ENCODE results near the gene CLDN3. TPM values are rescaled to one million over a fixed set of nuclear protein-coding genes. Genes with fewer than 3 reads are reported as not detected.

Gene CLDN3
- polyA plus RNA-seq, 2 of the 4 experiments (the other 2 are of a cell fraction): 1.7 to 2.0 TPM

DNA sequence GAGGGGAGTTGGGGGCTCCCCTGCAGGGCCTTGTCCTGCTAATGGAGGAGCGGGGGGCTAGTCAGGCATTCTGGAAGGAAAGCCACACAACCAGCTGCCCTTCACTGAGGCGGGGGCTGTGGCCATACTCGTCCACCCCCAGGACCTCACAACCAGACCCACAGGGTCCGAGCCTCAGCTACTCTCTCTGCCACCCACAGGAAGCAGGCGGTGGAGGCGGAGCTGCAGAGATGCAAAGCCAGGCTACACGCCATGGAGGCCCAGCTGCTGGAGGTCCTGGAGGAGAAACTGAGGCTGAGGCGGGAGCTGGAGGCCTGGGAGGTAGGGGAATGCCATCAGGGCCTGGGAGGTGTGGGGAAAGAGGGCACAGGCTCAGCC lies 34.6 kb downstream of the CLDN3 start:
- WGBS (ENCODE audit: missing lambda C conversion rate): 90% methylated on average over 8 of the region's 8 CpGs
- peaks cover 14% of the 10 kb centered on the region for H3K4me1 ChIP-seq
- no peak overlapping the region; the same call in 1 of the 3 replicates for H3K4me2 ChIP-seq
- CTCF ChIA-PET: interaction anchor here (0.6 to 12.2 kb wide), 44 partner anchors 10 to 413 kb away, joined by 3 to 273 read pairs (median 6); partner anchors contain the start of genes MLXIPL, STX1A and VPS37D
- DNase-seq (ENCODE audit: low read depth in 1 of 2, low spot score in 1 of 2) (no peak), FAIRE-seq (no peak), ATAC-seq (no peak)
- H3K27ac ChIP-seq: peak overlapping the region in 1 of 2 experiments; percentile 82; a peak in 3 of 6 replicates
- TF ChIP-seq ZNF302 (CRISPR knock-in tag; IDR thresholded peaks at IDR 0.05) (no peak), PHF8 (IDR thresholded peaks at IDR 0.05; ENCODE audit: borderline replicate concordance, low read depth) (no peak), HOXB13 (CRISPR knock-in tag; IDR thresholded peaks at IDR 0.05; ENCODE audit: low read depth) (no peak), ZSCAN20 (CRISPR knock-in tag; IDR thresholded peaks at IDR 0.05) (no peak), RNF2 (IDR thresholded peaks at IDR 0.05; ENCODE audit: borderline replicate concordance, low read depth) (no peak), ESRRA (IDR thresholded peaks at IDR 0.05; ENCODE audit: borderline replicate concordance, low read length) (no peak), POLR2AphosphoS2 (conservative IDR thresholded peaks at IDR 0.05; ENCODE audit: low read length) (no peak), SMC3 (IDR thresholded peaks at IDR 0.05) (no peak), HDAC2 (IDR thresholded peaks at IDR 0.05) (no peak), RARB (CRISPR knock-in tag; IDR thresholded peaks at IDR 0.05) (no peak), JUNB (IDR thresholded peaks at IDR 0.05) (no peak), NR3C1 (IDR thresholded peaks at IDR 0.05) (no peak), KDM1A (IDR thresholded peaks at IDR 0.05; ENCODE audit: low read depth) (no peak)
- TF ChIP-seq, protein P1, sequence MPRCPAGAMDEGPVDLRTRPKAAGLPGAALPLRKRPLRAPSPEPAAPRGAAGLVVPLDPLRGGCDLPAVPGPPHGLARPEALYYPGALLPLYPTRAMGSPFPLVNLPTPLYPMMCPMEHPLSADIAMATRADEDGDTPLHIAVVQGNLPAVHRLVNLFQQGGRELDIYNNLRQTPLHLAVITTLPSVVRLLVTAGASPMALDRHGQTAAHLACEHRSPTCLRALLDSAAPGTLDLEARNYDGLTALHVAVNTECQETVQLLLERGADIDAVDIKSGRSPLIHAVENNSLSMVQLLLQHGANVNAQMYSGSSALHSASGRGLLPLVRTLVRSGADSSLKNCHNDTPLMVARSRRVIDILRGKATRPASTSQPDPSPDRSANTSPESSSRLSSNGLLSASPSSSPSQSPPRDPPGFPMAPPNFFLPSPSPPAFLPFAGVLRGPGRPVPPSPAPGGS (IDR thresholded peaks at IDR 0.05): no peak
- no peak overlapping the region for H3K4me3 ChIP-seq
- POLR2A ChIA-PET: interaction anchor here (1.2 kb wide), 1 partner anchor 169 kb away, joined by 3 read pairs; no protein-coding TSS in a partner anchor
- H3K9me3 ChIP-seq: no peaks in the 10 kb centered on the region

DNA sequence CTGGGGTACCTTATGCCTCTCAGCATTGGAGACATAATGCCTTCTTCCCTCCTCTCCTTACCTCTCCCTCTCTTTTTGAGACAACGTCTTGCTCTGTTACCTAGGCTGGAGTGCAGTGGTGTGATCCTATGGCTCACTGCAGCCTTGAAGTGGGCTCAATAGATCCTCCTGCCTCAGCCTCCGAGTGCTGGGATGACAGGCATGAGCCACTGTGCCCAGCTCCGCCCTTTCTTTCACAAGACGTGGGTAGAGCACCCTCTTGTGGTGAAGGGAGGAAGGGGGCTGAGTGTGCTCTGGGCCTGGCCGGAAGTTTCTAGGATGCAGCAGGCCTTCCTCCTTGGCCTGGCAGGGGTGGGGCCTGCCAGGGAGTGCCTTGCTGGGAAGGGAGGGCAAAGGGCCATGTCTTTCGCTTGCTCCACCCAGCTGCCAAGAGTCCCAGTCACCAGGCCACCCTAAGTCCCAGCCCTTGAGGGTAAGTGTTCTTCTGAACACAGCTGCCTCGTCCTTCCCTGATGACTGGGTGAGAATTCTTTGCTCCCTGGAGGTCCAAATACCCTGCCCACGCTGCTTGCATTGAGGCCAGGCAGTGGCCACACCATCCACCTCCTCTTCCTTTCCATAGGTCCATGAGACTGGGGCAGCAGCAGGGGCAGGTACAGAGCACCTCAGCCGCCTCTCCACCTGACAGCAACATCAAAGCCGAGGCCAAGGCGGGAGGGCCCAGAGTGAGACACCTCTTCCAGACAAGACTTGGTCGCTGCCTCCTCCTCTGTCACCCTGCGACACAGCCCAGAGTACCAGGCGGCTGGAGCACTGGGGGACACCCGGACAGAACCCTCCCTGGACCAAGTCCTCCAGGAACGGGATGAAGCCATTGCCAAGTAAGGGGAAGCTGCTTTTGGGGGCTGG lies 35.2 kb downstream of the CLDN3 start:
- 32% methylated on average over 8 of the region's 16 CpGs for WGBS (ENCODE audit: missing lambda C conversion rate)
- H3K4me3 ChIP-seq: no peak overlapping the region
- peak overlapping the region; percentile 17 for H3K4me2 ChIP-seq
- FAIRE-seq (no peak), ATAC-seq (peak; percentile 74 to 80), DNase-seq (ENCODE audit: low read depth in 1 of 2, low spot score in 1 of 2) (peak; percentile 80 to 94)
- peaks cover 14% of the 10 kb centered on the region for H3K4me1 ChIP-seq
- POLR2A ChIA-PET: interaction anchor here (0.6 to 1.2 kb wide), 3 partner anchors 119 to 169 kb away, joined by 3 read pairs; no protein-coding TSS in a partner anchor
- H3K27ac ChIP-seq: peak overlapping the region; percentile 57 to 82; a peak in 5 of 6 replicates
- CTCF ChIA-PET: interaction anchor here (0.6 to 12.2 kb wide), 74 partner anchors 9 to 562 kb away, joined by 3 to 273 read pairs (median 4); partner anchors contain the start of genes BAZ1B, MLXIPL, STX1A and TBL2
- H3K9me3 ChIP-seq: no peaks in the 10 kb centered on the region
- TF ChIP-seq NR3C1 (IDR thresholded peaks at IDR 0.05) (no peak), HOXB5 (CRISPR knock-in tag; IDR thresholded peaks at IDR 0.05) (no peak), FOSB (CRISPR knock-in tag; IDR thresholded peaks at IDR 0.05) (no peak), FOSL2 (IDR thresholded peaks at IDR 0.05) (no peak), FOSL2 (CRISPR knock-in tag; IDR thresholded peaks at IDR 0.05) (0 out of 2 replicates have a peak, but pooled peaks have one; percentile 30), CEBPB (IDR thresholded peaks at IDR 0.05) (peak in 1 of 2 experiments; percentile 52; a peak in 1 of 4 replicates), HDAC2 (IDR thresholded peaks at IDR 0.05) (no peak), PBX3 (IDR thresholded peaks at IDR 0.05) (no peak; the same call in 1 of the 2 replicates), ZSCAN20 (CRISPR knock-in tag; IDR thresholded peaks at IDR 0.05) (no peak), RAD21 (conservative IDR thresholded peaks at IDR 0.05 in 1 of 2, IDR thresholded peaks at IDR 0.05 in 1 of 2) (peak; percentile 94 to 96), HMGXB4 (CRISPR knock-in tag; IDR thresholded peaks at IDR 0.05; ENCODE audit: borderline replicate concordance) (no peak), HOXA7 (CRISPR knock-in tag; IDR thresholded peaks at IDR 0.05) (0 out of 2 replicates have a peak, but pooled peaks have one; percentile 53), JUN (IDR thresholded peaks at IDR 0.05) (peak in 1 of 2 experiments; percentile 51; a peak in 1 of 5 replicates), HOXB13 (CRISPR knock-in tag; IDR thresholded peaks at IDR 0.05; ENCODE audit: low read depth) (no peak), SMC3 (IDR thresholded peaks at IDR 0.05) (peak; percentile 87), POLR2A (IDR thresholded peaks at IDR 0.05; ENCODE audit: low read length) (0 out of 2 replicates have a peak, but pooled peaks have one; percentile 27), POLR2AphosphoS2 (conservative IDR thresholded peaks at IDR 0.05; ENCODE audit: low read length) (peak; percentile 82; the same call in 1 of the 2 replicates), SREBF2 (IDR thresholded peaks at IDR 0.05) (no peak)
- TF ChIP-seq, protein P2, sequence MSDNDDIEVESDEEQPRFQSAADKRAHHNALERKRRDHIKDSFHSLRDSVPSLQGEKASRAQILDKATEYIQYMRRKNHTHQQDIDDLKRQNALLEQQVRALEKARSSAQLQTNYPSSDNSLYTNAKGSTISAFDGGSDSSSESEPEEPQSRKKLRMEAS (IDR thresholded peaks at IDR 0.05): peak; percentile 75; the same call in 1 of the 2 replicates
- TF ChIP-seq, protein P3, sequence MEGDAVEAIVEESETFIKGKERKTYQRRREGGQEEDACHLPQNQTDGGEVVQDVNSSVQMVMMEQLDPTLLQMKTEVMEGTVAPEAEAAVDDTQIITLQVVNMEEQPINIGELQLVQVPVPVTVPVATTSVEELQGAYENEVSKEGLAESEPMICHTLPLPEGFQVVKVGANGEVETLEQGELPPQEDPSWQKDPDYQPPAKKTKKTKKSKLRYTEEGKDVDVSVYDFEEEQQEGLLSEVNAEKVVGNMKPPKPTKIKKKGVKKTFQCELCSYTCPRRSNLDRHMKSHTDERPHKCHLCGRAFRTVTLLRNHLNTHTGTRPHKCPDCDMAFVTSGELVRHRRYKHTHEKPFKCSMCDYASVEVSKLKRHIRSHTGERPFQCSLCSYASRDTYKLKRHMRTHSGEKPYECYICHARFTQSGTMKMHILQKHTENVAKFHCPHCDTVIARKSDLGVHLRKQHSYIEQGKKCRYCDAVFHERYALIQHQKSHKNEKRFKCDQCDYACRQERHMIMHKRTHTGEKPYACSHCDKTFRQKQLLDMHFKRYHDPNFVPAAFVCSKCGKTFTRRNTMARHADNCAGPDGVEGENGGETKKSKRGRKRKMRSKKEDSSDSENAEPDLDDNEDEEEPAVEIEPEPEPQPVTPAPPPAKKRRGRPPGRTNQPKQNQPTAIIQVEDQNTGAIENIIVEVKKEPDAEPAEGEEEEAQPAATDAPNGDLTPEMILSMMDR (IDR thresholded peaks at IDR 0.05): peak; percentile 87
- TF ChIP-seq, protein P4, sequence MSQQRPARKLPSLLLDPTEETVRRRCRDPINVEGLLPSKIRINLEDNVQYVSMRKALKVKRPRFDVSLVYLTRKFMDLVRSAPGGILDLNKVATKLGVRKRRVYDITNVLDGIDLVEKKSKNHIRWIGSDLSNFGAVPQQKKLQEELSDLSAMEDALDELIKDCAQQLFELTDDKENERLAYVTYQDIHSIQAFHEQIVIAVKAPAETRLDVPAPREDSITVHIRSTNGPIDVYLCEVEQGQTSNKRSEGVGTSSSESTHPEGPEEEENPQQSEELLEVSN (IDR thresholded peaks at IDR 0.05; ENCODE audit: borderline replicate concordance, low read depth): no peak
